GM21360 (cell line): ENCODE data around the gene RNF141.

Experiments
- ATAC-seq: cut with Tn5 transposase; IDR thresholded peaks from one replicate; pipeline ENCODE4 v1.9.1; 2021; ENCODE audit warnings: mild to moderate bottlenecking, moderate library complexity; ENCODE audit not compliant: unreplicated experiment

RNF141 gene

GRCh38 chr11:10524471-10524870 lies 16.5 kb downstream of the RNF141 start:
- ATAC-seq: no peak

GRCh38 chr11:10522921-10523320 lies 18.1 kb downstream of the RNF141 start:
- ATAC-seq: no peak

- no peak for ATAC-seq
Observed at GRCh38 chr11:10522276-10522675, 18.7 kb downstream of the RNF141 start.

GRCh38 chr11:10520562-10520961 lies 20.4 kb downstream of the RNF141 start:
- no peak for ATAC-seq

- ATAC-seq: no peak
Observed at GRCh38 chr11:10519630-10520029, 21.4 kb downstream of the RNF141 start.

- ATAC-seq: no peak
Observed at GRCh38 chr11:10518891-10519290, 22.1 kb downstream of the RNF141 start.

GRCh38 chr11:10518123-10518522 lies 22.9 kb downstream of the RNF141 start:
- ATAC-seq: no peak

- ATAC-seq: no peak
Observed at GRCh38 chr11:10515418-10515817, 25.6 kb downstream of the RNF141 start.

- ATAC-seq: no peak
Observed at GRCh38 chr11:10514709-10515108, 26.3 kb downstream of the RNF141 start.

- ATAC-seq: no peak
Observed at GRCh38 chr11:10514202-10514601, 26.8 kb downstream of the RNF141 start.

- ATAC-seq: no peak
Observed at GRCh38 chr11:10511181-10511621, 29.8 kb downstream of the RNF141 start.

GRCh38 chr11:10506008-10506370 lies 35.0 kb downstream of the RNF141 start:
- ATAC-seq: no peak

- ATAC-seq: no peak
Observed at GRCh38 chr11:10505278-10506007, 35.5 kb downstream of the RNF141 start.

GRCh38 chr11:10504490-10504889 lies 36.5 kb downstream of the RNF141 start:
- no peak for ATAC-seq

GRCh38 chr11:10503777-10504480 lies 37.1 kb downstream of the RNF141 start:
- no peak for ATAC-seq

- ATAC-seq: no peak
Observed at GRCh38 chr11:10503221-10503620, 37.8 kb downstream of the RNF141 start.

- ATAC-seq: no peak
Observed at GRCh38 chr11:10502770-10503169, 38.2 kb downstream of the RNF141 start.

- no peak for ATAC-seq
Observed at GRCh38 chr11:10502065-10502680, 38.8 kb downstream of the RNF141 start.

- ATAC-seq: no peak
Observed at GRCh38 chr11:10500757-10501684, 40.0 kb downstream of the RNF141 start.

- no peak for ATAC-seq
Observed at GRCh38 chr11:10499874-10500601, 40.9 kb downstream of the RNF141 start.
